Esophagus squamous epithelium (tissue), 5 donors: ENCODE data around the gene TEX52. TPM values are rescaled to one million over a fixed set of nuclear protein-coding genes. Genes with fewer than 3 reads are reported as not detected.

ENCODE experiments used
- DNase-seq: peaks from one replicate; lab custom pipeline; 2025; lab: John Stamatoyannopoulos, UW
- H3K27ac ChIP-seq, 4 donors: fragments of 200-600 bp; sonication (generic); one replicate each; pipeline ENCODE4 v1.5.1; 2016 to 2019; ENCODE audit warnings: mild to moderate bottlenecking in 1 of 4
- H3K27me3 ChIP-seq, 4 donors: fragments of 200-600 bp; sonication (generic); 1 replicate in 3 of 4; 2 replicates in 1 of 4; pipeline versions ENCODE4 v1.5.1 to v1.6.0; 2017 to 2021; ENCODE audit warnings: antibody characterized with exemption in 1 of 4
- H3K36me3 ChIP-seq, 3 donors: fragments of 200-600 bp; sonication (generic); one replicate each; pipeline ENCODE4 v1.5.1; 2016 to 2019
- H3K4me1 ChIP-seq, 3 donors: fragments of 200-600 bp; sonication (generic); one replicate each; pipeline ENCODE4 v1.5.1; 2017 to 2019
- H3K4me3 ChIP-seq, 4 donors: fragments of 200-600 bp; sonication (generic); 1 replicate in 3 of 4; 2 replicates in 1 of 4; pipeline ENCODE4 v1.5.1; 2016 to 2019; ENCODE audit warnings: mild to moderate bottlenecking in 2 of 4, moderate library complexity in 1 of 4
- H3K9me3 ChIP-seq, 3 donors: fragments of 200-600 bp; sonication (generic); one replicate each; pipeline ENCODE4 v1.5.1; 2016 to 2019
- POLR2A ChIP-seq, 4 donors: fragments of 450-650 bp; IDR thresholded peaks; one replicate each; pipeline ENCODE4 v1.6.1; 2017; ENCODE audit warnings: antibody characterized with exemption in 4 of 4, mild to moderate bottlenecking in 4 of 4, moderate library complexity in 3 of 4
- WGBS, 2 donors: methylation state at CpG; one replicate each; pipeline ENCODE4 v1.1.5; 2018; 5-methylcytosine and 5-hydroxymethylcytosine counted together
- intact Hi-C: fragments of 100-400 bp; cut with DNase I; formaldehyde crosslinking; loops from one replicate; pipeline ENCODE4 v1.15.0; 2022
- total RNA-seq, 4 donors: library from RNA; depleted of rRNA; stranded (reverse); fragments of >200 nt; gene quantifications; one replicate each; pipeline ENCODE4 v1.1.0, GENCODE V29; 2016
- TF ChIP-seq, protein P1 (sequence below), 6 experiments: fragments of 450-650 bp in 4 of 6; fragments of 200-600 bp in 2 of 6; sonication (generic) in 2 of 6; IDR thresholded peaks; one replicate each; pipeline ENCODE4 v1.5.1; 2016 to 2019; ENCODE audit warnings: antibody characterized with exemption in 6 of 6, mild to moderate bottlenecking in 4 of 6, moderate library complexity in 4 of 6
- donor health status: DM: yes; HTN: yes; CAD: no.

TEX52 gene
- total RNA-seq, 4 donors from 2014 or later = not detected

DNA sequence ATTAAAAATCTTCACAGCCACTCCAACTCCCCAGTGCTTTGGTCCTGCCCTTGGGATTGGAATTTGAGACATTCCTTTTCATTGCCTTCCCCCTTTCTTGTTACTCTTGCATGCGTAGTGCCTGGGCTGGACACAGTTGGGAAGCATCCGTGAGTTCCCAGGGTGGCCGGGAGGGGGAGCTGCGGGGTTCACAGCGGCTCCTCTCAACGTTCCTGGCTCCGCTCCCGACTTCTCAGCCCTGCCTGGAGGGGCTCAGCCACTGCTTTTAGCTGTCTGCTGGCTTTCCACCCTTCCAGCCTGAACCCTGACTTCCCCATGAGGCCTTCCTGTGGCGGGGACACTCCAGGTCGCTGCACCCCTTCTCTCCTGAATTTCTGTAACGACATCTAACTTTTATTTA, 3.2 kb downstream of the TEX52 start:
- no peaks in the 10 kb centered on the region for H3K9me3 ChIP-seq
- intact Hi-C loops = loop anchor here (10.0 kb wide), 1 partner anchor 181 kb away; no protein-coding TSS in a partner anchor
- TF ChIP-seq POLR2A (IDR thresholded peaks at IDR 0.05) = no peak
- TF ChIP-seq, protein P1, sequence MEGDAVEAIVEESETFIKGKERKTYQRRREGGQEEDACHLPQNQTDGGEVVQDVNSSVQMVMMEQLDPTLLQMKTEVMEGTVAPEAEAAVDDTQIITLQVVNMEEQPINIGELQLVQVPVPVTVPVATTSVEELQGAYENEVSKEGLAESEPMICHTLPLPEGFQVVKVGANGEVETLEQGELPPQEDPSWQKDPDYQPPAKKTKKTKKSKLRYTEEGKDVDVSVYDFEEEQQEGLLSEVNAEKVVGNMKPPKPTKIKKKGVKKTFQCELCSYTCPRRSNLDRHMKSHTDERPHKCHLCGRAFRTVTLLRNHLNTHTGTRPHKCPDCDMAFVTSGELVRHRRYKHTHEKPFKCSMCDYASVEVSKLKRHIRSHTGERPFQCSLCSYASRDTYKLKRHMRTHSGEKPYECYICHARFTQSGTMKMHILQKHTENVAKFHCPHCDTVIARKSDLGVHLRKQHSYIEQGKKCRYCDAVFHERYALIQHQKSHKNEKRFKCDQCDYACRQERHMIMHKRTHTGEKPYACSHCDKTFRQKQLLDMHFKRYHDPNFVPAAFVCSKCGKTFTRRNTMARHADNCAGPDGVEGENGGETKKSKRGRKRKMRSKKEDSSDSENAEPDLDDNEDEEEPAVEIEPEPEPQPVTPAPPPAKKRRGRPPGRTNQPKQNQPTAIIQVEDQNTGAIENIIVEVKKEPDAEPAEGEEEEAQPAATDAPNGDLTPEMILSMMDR (IDR thresholded peaks at IDR 0.05) = peak; percentile 39 to 80 (median 68)
- peaks cover 0 to 24% (median 2%) of the 10 kb centered on the region in 3 donors for H3K36me3 ChIP-seq
- no peak overlapping the region for H3K27ac ChIP-seq
- H3K4me3 ChIP-seq = no peak overlapping the region
- DNase-seq = no peak
- H3K4me1 ChIP-seq = peaks cover 0 to 4% (median 0%) of the 10 kb centered on the region in 3 donors
- H3K27me3 ChIP-seq = no peaks in the 10 kb centered on the region
- 28 to 35% methylated on average over 5 to 11 of the region's 11 CpGs for WGBS, 2 donors

DNA sequence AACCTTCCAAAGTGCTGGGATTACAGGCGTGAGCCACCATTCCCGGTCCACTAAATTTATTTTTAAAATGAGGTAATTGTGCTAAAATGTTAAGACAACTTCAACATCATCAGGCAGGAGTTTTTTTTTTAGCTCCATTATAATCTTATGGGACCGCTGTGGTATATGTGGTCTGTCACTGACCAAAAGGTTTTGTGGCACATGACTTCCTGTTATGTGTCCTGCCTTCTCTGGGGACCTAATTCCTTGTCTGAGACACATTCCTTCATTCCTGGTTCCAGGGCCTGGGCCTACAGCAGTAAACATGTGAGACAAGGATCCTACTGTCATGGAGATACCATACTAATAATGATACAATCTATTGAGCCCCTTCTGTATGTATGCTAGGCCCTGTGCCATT, 4.9 kb downstream of the TEX52 start:
- peaks cover 0 to 4% (median 0%) of the 10 kb centered on the region in 3 donors for H3K4me1 ChIP-seq
- no peaks in the 10 kb centered on the region for H3K9me3 ChIP-seq
- intact Hi-C loops = loop anchor here (10.0 kb wide), 1 partner anchor 183 kb away; no protein-coding TSS in a partner anchor
- no peak for TF ChIP-seq POLR2A (IDR thresholded peaks at IDR 0.05)
- TF ChIP-seq, protein P1 (IDR thresholded peaks at IDR 0.05) = no peak
- no peak overlapping the region for H3K27ac ChIP-seq
- WGBS, 2 donors = 90 to 100% methylated on average over 3 of the region's 3 CpGs
- peaks cover 0 to 7% (median 0%) of the 10 kb centered on the region in 3 donors for H3K36me3 ChIP-seq
- H3K27me3 ChIP-seq = no peaks in the 10 kb centered on the region
- no peak for DNase-seq
- no peak overlapping the region for H3K4me3 ChIP-seq

DNA sequence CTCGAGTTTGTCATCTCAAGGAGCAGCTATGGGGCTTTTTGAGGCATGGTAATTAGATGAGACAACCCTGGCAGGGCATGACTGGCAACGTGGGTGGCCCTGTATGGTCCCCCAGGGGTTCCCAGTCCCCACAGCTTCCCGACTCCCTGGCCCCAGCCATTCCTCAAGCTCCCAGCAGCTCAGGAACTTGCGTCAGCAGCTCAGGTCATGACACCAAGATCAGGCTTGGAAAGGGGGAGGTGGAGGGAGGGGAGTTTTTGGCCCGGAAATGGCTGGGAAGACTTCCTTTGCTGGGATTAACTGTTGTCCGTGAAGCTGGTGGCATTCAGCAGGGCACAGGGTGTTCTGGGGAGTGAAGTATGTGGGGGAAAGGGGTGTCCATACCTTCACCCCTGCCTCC, 11.6 kb downstream of the TEX52 start:
- Histone ChIP-seq H3K4me1 (peaks cover 0 to 6% (median 0%) of the 10 kb centered on the region in 3 donors), H3K36me3 (peaks cover 0 to 29% (median 0%) of the 10 kb centered on the region in 3 donors), H3K27ac (peak overlapping the region in 2 of 4 donors; percentile 44), H3K4me3 (no peak overlapping the region), H3K9me3 (no peaks in the 10 kb centered on the region), H3K27me3 (no peaks in the 10 kb centered on the region)
- intact Hi-C loops = no loop called here
- TF ChIP-seq, protein P1 (IDR thresholded peaks at IDR 0.05) = no peak
- no peak for TF ChIP-seq POLR2A (IDR thresholded peaks at IDR 0.05)
- WGBS, 2 donors = 30 to 40% methylated on average over 2 to 5 of the region's 6 CpGs
- DNase-seq = no peak

DNA sequence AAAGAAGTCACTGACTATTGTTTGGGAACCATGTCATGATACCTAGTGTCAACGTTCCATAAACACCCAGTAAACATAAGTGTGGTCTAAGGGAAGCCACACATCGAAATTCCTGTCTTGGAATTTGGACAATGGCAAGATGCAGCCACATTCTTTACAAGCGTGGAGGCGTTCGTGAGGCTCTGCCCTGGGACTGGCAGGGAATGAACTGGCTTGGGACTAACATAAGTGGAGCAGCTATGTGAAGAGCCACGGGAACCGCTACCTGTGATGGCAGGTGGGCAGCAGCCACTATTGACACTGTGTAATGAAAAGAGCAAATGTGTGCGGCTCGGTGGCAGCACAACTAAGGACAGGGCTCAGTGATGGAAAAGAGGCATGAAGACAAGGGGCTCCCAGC, 12.1 kb downstream of the TEX52 start:
- intact Hi-C loops = no loop called here
- WGBS, 2 donors = 80 to 87% methylated on average over 8 to 9 of the region's 9 CpGs
- Histone ChIP-seq H3K4me3 (no peak overlapping the region), H3K4me1 (peaks cover 0 to 6% (median 0%) of the 10 kb centered on the region in 3 donors), H3K27ac (peak overlapping the region in 2 of 4 donors; percentile 44), H3K36me3 (peaks cover 0 to 34% (median 0%) of the 10 kb centered on the region in 3 donors), H3K27me3 (no peaks in the 10 kb centered on the region), H3K9me3 (no peaks in the 10 kb centered on the region)
- no peak for DNase-seq
- no peak for TF ChIP-seq POLR2A (IDR thresholded peaks at IDR 0.05)
- TF ChIP-seq, protein P1 (IDR thresholded peaks at IDR 0.05) = no peak

DNA sequence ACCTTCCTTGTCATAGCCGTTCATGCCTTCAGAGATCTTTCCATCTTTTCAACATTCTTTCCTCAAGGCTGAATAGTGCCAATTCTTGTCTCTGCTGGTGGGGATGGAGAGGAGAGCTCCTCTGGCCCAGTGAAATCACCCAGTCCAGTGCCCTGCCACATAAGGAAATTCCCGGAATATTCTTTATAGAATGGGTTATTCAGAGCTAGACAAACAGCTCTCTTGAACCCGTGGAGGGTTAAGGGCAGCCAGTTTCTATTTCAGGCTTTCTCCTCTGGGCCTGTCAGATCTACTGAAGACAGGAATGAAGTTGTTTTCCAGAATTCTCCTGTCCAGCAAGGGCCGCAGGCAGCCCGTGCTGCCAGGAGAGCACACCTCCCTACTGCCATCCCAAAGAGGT, 13.9 kb downstream of the TEX52 start:
- peak overlapping the region in 3 of 4 donors; percentile 29 to 49 (median 30) for H3K27ac ChIP-seq
- WGBS, 2 donors = 83 to 88% methylated on average over 3 to 4 of the region's 5 CpGs
- intact Hi-C loops = no loop called here
- H3K36me3 ChIP-seq = peaks cover 0 to 51% (median 0%) of the 10 kb centered on the region in 3 donors
- peaks cover 0 to 6% (median 0%) of the 10 kb centered on the region in 3 donors for H3K4me1 ChIP-seq
- TF ChIP-seq, protein P1 (IDR thresholded peaks at IDR 0.05) = no peak
- TF ChIP-seq POLR2A (IDR thresholded peaks at IDR 0.05) = no peak
- H3K4me3 ChIP-seq = no peak overlapping the region
- no peak for DNase-seq
- no peaks in the 10 kb centered on the region for H3K9me3 ChIP-seq
- H3K27me3 ChIP-seq = no peaks in the 10 kb centered on the region
